GM19099 (cell line): ENCODE results near the gene CRAT.

Source experiments
- POLR2A ChIP-seq: IDR thresholded peaks from 3 replicates; pipeline ENCODE4 v1.6.1; 2011; ENCODE audit warnings: low read depth; ENCODE audit not compliant: insufficient read length; ENCODE audit errors: extremely low read depth

Gene CRAT

DNA sequence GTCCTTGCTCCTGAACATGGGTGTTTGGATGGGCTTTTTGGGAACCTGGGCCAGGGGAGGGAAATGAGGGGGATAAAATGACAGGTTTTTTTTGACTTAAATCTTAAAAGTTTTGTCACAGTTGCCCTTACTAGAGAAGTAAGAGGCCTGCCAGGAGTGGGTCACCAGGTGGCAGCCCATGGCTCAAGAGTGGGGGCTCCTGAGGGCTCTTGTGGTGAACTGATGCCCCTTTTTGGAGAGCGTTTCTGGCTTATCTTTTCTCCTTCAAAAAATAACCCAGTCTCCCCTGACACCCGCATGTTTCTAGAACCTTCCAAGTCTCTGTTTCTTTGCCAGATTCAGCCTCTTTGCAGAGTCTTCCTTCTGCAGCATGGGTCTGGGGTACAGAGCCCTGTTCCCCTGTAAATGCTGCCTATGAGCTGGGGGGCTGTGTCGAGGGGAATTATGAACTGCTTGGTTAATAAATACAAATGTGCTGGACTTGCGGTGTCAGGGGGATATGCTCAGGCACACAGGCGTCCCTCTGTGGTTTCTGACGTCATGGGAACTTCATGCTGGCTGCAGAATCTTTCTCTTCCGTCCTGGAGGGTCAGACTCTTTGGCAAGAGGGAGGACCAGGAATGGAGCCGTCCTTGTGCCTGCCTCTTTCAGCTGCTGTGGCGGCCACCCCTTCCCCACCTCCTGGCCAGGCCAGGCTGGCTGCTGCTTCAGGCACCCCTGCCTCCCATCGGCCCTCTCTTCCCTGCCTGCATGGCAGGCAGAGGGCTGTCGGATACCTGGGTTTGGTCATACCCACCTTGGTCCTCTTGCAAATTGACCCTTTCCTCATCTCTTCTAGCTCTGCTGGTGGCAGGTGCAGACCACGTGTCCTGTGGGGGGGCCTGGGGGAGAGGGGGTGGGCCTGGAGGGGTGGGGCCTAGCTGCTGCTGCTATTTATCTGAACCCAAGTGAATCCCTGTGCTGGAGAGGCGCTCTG lies 30.8 kb upstream of the CRAT start:
- TF ChIP-seq POLR2A = peak; percentile 51

DNA sequence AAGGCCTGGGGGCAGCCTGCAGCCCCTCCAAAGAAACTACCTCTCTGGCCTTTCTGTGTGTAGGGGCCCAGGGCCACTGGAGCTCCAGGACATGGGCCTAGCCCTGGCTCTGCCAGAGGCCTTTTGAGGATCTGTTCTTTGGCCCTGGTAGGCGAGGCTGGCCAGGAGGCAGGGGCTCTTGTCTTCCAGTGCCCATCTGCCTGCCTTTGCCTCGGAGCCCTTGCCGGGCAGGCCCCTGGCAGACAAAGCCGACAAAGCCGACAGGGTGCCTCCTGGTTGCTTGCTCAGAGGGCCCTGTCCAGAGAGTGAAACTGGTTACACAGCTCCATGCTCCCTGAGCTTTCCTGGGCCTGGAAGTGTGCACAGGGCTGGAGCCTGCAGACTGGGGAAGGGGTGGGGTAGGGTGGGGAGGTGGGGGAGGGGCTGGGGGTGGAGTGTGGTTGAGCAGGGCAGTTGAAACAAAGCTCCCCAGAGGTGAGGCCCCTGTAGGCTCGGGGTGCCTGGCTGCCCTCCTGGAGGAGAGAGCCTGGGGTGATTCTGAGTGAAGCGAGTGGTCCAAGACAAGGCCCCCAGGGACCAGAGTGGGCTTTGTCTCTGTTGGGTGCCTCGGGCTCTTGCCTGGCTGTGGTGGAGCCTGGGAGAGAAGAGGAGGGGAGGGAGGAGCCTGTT lies 29.9 kb upstream of the CRAT start:
- no peak for TF ChIP-seq POLR2A

DNA sequence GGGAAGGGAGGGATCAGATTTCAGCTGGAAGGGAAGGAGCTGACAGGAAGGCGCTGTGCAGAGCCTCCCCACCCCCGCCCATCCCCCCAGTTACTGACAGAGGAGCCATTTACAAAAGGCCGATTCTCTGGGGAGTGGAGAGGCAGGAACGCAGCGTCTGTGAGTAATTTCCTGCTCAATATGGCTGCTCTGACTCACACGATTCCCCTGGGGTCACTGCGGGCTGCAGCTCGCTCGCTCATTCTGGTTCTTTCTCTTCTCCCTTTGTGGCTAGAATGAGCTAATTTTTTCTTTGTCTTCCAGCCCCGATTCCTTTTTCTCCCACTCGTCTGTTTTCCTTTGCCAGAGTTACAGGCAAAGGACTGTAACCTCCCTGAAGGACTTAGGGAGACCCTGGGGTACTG lies 29.4 kb upstream of the CRAT start:
- peak; percentile 40 for TF ChIP-seq POLR2A

- TF ChIP-seq POLR2A = peak; percentile 58
These were observed 28.8 kb upstream of the CRAT start for GRCh38 chr9:129139233-129139992.

- no peak for TF ChIP-seq POLR2A
These were observed 28.1 kb upstream of the CRAT start for GRCh38 chr9:129138476-129139232.

DNA sequence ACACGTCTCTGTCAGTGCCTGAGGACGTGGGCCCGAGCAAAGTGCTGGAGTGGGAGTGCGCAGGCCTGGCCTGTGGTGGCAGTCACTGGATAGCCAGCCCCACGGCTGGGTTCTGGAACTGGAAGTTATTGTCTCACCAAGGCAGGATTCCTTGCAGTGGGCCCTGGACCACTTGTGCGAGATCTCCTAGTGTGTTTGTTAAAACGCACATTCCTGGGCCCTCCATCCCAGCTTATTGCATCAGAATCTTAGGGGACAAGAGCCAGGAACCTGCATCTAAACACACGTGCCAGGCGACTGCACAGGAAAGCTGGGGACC lies 27.5 kb upstream of the CRAT start:
- no peak for TF ChIP-seq POLR2A

- no peak for TF ChIP-seq POLR2A
These were observed 26.9 kb upstream of the CRAT start for GRCh38 chr9:129137292-129138143.

DNA sequence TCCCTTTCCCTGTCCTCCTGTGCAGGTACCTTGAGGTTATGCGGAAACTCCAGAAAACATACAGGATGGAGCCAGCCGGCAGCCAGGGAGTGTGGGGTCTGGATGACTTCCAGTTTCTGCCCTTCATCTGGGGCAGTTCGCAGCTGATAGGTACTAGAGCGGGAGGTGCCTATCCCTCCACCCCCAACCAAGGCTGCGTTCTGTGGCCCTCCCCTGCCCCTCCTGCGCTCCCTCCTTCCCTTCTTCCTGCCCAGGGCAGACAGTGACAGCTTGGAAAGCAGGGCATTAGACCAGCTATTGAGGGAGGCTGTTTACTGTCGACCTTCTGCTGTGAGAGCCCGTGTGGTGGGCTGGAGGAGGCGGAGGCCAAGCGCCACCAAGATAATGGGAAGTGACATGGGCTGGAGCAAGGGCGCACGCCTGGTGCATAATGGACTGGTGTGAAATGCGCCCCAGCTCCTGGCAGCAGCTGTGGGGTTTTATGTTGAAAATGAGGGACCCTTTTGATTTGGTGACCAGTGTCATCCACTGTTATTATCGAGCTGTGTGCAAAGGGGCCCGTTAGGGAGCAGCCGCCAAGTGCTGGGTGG lies 25.9 kb upstream of the CRAT start:
- no peak for TF ChIP-seq POLR2A

DNA sequence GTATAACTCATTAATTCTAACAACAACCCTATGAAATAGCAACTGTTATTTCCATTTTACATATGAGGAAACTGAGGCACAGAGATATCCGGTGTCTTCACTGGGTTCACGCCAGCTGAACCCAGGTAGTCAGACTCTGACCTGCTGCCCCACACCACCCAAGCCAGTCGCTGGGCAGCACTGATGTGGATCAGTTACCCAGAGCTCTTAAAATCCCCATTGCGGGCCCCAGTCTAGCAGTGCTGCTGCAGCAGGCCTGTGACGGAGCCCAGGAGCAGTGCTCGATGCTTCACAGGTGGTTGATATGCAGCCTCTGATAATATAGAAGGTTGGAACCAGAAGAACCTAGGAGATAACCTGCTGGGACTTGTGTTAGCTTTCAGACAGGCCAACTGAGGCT lies 24.9 kb upstream of the CRAT start:
- no peak for TF ChIP-seq POLR2A

DNA sequence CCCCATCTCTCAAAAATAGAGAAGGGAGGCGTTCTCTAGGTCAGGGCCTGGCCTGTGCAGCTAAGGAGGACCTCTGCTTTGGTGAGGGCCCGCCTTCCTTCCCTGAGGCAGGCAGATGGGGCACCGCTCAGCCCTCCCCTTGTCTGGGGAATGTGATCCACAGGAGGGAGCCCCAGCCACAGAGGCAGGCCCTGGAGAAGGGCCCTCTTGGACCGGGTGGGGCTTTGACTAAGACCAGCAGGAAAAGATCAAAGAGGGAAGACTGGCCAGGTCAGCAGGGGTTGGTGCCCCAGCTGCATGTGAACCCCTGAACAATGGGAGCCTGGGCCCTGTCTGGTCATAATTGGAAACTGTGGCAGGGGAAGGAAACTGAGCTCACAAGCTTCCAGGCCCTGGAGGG lies 22.5 kb upstream of the CRAT start:
- TF ChIP-seq POLR2A = no peak

DNA sequence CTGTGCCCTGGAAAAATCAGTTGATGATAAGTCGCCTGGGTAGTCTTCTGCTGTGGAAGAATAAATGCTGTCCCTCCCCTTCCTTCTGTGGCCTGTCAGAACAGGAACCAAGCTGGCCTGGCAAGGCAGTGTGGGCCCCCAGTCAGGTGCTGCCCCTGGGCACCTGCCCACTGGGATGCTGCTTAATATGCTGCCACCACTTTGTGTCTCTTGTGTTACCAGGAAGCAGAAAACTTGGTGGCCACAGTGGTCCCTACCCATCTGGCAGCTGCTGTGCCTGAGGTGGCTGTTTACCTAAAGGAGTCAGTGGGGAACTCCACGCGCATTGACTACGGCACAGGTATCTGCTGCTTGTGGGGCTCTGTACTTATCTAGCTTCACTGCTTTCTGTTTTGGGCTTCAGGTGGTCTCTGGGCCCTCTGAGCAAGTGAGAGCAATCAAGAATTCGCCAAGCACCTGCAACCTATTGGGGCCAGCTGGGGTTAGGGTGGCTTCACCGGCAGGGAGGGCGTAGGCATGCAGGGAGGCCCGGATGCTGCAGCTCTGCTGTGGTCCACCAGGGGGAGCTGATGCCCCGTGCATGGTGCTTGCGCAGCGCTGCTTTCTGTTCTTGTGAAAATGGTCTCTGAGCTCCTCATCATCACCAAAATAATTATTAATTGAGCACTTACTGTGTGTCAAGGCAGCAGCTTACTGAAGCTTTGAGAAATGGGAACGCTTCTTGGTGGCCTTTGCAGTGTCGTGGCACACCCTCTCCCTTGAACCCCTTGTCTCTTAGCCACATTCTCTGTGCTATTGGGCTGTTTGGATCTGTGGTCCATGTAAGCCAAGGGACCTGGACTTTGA lies 20.9 kb upstream of the CRAT start:
- TF ChIP-seq POLR2A = no peak

GRCh38 chr9:129130791-129131190 lies 20.2 kb upstream of the CRAT start:
- TF ChIP-seq POLR2A = no peak

DNA sequence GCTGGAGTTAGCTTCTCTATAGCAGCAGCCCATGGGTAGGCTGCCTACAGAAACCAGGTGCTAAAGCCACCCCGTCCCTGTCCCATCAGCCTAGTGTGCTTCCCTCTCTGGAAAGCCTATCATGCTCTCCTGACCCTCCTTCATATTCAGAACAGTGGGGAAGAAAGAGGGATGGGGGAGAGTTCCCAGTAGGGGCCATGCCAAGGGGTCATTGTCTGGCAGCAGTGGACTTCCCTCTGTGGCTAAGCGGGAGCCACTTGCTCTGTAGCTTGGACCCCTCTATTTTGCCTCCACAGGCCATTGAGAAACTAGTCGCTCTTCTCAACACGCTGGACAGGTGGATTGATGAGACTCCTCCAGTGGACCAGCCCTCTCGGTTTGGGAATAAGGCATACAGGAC lies 18.1 kb upstream of the CRAT start:
- no peak for TF ChIP-seq POLR2A
